Measurements from ENCODE around the gene BTC.
"Not testable (repeated sequence)": the region's sequence is repeated elsewhere in the genome, so short reads cannot be mapped to it uniquely, and the experiment has no call there.

BTC gene

DNA sequence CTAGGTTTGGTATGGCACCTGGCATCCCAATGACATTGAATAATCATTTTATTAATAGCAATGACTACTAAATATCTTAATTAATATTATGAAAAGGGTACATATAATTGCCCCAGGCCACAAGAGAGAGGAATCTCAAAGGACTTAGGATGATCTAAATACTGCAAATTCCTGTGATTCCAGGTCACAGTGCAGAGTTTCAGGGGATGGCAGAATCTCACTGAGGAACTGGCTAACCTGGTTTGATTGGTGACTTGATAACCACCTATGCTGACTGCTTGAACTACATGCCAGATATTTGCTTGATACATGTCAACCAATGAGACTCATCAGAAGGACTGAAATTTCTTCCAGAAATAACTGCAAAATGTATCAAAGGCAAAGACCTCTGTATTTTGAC lies 37.2 kb downstream of the BTC start:
- DNase-seq = no peak

DNA sequence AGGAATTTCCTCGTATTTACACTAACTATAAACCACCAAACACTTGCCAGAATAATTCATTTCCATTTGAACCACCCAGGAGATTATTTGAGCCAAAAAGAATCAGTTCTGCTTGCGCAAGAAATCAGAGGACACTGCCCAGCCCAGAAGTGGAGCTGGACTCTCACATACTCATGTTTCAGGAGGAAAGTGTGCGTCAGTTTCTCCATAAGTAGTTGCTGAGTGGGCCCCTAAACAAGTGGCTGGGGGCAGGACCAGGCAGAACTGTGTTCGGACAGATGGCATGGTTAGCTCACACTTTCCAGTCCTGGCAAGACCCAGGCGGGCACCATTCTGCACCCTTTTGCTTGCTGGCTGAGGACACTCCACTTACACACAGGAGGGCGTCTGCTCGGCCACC lies 38.8 kb downstream of the BTC start:
- DNase-seq = peak; percentile 28

DNA sequence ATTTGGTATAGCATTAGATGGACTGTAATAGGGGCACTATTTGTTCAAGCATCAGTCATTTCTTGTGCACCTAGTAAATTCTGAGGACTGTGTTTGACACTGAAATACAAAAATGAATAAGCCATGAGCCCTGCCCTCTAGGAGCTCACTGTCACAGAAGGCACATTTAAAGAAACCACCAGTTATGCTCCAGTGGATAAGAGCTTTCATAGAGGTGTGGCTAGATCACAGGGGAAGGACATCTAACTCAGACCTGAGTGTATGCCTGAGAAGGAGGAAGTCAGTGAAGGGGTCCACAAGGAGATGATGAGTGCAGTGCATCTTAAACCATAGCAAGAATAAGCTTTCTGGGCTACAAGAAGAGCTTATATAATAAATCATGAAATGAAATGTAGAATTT lies 40.1 kb downstream of the BTC start:
- DNase-seq = no peak

DNA sequence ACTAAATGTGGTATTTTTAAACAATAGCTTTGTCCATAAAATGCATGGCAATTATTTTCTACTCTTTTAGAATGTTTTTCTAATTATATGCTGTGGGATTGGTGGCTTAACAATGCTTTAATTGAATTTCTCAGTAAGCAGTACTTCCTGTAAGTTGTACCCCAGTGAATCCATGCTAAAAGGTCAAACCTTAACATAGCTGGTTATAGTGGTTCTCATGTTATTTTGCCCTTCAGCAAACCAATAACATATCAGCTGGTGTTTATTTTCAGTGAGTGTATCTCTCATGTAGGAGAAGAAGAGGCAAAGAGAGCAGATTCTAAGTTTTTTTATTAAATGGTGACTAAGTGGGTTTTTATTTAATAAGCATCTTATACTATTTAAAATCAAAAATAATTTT lies 41.5 kb downstream of the BTC start:
- DNase-seq = no peak

DNA sequence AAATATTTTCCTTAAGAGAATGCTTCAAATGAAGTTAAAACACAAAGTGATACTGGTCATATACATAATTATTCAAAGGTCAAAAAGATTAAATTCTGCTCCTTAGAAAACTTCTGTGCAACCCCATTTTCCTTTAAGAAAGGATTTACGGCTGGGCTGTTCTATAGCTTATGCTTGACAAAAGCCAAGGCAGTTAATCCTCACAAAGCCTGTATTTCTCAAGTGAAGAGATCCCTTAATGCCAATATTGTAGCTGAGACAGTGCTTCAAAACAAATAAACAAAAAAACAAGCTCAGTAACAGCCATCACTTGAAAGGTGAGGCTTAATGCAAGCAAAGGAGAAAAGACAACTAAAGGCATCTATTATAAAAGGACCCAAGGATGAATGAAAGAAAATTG lies 42.5 kb downstream of the BTC start:
- no peak for DNase-seq

DNA sequence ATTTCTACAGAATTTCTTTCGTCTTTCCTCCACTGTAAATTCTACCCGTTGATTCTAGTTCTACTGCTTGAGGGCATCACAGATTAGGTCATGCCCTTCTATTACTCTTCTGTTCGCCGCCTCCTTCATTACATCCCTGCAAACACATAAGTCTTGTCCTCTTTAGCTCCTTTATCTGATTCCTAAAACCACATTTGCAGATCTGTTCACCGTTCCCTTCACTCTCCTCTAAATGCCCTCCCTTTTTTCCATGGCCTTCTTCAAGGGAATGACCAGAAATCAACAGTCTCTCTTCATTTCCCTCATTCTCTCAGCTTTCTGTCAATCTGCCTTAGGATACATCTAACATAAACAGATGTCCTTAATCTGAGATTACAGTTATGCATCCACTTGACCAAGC lies 43.1 kb downstream of the BTC start:
- DNase-seq = no peak

DNA sequence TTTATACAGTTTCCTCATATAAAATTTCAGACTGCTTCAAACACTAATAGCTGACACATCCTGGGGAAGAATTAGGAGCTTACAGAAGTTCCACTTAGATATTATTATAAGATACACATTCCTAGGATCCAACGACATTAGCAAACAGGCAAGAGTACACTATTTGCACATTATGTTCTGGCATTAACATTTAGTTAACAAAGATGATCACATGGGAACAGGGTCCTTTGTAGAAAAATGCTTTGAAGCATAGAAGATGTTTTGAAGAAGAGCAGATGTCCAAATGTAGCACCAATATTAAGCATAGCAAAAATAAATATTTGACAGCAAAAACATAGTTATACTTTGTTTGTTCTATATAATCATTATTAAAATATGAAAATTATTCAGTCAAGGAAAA lies 52.1 kb downstream of the BTC start:
- no peak for DNase-seq

DNA sequence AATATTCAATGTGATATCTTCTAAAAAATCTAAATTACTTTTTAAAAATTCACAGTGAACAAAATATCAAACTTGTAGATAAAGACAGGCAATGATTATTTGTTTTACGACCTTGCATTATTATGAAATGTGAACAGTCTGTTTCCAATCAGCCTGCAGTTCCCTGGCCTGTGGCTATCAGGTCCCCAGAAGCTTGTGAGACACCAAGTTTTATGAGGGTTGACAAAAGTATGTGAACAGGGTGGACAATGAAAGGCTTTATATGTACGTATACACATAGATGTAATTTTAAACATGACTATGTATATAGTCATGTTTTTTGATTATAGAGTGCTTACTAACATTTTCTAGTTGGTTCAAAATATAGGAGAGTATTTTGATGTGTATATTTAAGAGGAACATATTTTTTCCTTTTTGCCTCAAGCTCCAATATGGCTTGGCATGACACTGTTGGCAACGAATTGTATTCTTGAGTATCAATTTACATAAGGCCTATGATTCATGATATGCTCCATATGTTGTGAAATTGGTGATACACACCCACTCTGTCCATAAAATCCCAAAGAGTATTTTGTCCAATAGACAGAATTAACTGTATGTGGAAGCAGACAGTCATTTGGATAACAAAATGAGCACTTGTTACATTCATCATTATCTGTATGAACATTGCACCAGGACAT lies 55.7 kb downstream of the BTC start:
- DNase-seq = no peak

DNA sequence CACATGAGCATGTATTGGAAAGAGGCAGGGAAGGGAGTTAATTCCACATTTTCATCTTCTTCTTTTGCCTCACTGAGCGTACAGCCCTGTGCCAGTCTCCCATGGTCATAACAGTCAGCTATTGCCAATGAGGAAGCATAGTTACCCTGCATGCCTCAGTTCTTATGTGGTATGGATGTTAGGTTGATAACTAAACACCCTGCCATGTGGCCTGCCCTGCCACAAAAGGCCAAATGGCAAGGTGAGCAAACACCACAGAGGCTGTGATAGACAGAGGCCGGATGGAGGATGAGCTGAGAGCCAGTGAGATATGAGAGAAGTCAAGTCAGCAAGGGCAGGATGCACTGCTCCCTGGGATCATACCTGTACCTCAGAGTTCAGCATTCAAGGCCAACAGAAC lies 59.3 kb downstream of the BTC start:
- no peak for DNase-seq

DNA sequence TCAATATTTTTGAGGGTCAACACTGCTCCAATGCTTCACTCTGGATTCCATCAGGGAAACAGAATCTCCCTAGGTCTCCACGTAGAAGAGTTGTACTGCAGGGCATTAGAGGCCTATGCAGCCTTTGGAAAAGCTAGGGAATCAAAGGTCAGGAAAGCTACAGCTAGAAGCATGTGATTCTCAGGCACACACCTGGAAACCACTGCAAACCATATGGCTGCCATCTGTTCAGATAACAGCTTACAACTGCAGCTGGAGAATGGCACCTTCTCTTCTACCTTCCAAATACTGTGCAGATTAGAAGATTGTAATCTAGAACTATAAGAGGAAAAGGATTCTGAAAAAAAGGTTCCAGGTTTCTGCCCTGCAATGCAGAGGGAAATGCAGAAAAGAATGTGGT lies 60.6 kb downstream of the BTC start:
- DNase-seq = no peak

DNA sequence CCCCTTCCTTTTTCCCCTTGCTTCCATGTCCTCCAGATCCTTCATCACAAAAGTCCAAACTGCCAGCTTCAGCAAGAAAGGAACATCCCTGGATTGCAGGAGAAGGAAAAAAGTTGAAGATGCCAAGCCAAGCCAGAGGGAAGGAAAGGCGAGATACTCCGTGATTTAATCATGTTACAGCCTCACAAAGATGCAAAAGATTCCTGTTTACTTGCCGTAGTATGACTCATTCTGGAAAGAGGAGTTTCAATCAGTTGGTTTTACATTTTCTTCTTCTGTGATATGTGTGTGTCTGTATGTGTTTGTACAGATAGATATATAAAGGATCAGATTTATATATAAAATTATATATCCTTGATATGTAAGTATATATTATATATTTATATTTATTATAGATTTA lies 69.3 kb downstream of the BTC start:
- DNase-seq = no peak

DNA sequence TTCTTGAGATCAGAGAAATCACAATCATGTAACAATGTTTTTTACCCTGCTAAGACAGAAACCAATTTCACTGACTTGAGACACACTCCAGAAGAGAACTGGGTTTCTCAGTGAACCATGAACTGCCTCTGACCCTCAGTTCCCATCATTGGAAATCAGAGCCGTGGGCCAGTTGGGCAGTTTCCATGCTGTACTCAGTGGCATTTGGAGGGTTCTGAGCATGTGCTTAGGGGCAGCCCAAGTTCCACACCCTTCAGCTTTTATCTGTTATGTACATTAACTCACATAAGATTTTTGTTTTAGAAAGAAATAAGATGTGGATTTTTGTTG lies 77.9 kb downstream of the BTC start:
- no peak for DNase-seq

DNA sequence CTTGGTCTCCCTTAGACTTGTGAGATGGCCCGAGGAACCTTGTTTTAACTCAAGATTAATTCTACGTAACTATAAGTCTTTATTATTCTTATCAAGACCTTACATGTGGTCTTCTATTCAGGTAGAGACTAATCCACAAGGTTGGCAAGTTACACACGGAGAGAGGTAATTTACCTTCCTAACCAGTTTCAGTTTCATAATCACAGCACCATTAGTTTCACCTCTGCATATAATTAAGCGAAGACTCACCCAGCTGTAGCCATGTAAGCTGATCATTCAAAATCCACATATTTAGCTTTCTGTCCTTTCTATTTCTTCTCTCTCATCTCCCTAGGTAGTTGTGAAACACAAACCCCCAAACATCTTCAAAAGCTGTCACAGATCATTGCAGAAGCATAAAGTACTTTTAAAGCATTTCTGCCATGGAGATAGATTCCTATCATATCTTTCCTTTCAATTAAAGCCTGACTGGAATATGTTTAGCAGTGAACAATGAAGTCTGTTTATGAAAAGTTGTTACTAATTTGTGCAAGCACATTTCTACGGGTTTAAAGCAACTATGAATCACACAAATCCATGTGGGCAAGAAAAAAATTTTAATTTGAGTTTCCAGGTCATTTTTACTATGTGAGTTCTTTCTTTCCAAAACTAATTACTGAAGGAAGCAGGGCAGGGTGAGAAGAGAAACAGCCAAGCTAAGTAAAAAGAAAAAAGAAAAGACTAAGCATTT lies 78.5 kb downstream of the BTC start:
- no peak for DNase-seq

DNA sequence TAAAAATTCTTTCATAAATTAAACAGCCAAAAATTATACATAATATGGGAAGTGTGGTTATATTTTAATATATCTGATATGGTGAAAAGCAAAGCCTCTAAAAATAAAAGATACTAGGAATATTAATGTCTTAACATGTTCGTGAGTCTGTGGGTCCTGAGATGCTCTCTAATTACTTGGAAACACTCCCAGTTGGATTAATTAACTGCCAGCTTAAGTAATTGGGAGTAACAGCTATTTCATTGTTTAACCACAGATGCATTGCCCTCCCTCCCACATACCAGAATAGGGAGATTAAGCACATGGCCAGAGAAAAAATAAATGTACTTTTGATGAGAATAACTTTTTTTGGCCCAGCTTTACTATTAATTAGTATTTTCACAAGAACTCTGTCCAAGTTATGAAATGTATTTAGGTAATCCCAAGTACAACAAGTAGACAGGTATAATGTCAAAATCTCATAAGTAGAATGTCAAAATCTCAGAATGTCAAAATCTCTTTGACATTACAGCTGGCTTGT lies 79.7 kb downstream of the BTC start:
- no peak for DNase-seq

DNA sequence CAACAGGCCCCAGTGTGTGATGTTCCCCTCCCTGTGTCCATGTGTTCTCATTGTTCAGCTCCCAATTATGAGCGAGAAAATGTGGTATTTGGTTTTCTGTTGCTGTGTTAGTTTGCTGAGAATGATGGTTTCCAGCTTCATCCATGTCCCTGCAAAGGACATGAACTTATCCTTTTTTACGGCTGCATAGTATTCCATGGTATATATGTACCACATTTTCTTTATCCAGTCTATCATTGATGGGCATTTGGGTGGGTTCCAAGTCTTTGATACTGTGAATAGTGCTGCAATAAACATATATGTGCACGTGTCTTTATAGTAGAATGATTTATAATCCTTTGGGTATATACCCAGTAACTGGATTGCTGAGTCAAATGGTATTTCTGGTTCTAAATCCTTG lies 86.2 kb downstream of the BTC start:
- not testable (repeated sequence) for DNase-seq
